Measurements from ENCODE around the gene DZIP3. TPM values are rescaled to one million over a fixed set of nuclear protein-coding genes. Genes with fewer than 3 reads are reported as not detected.
"Not testable (repeated sequence)": the region's sequence is repeated elsewhere in the genome, so short reads cannot be mapped to it uniquely, and the experiment has no call there.

DZIP3 gene
- total RNA-seq, 1 donor from 2014 or later: 15.4 TPM

DNA sequence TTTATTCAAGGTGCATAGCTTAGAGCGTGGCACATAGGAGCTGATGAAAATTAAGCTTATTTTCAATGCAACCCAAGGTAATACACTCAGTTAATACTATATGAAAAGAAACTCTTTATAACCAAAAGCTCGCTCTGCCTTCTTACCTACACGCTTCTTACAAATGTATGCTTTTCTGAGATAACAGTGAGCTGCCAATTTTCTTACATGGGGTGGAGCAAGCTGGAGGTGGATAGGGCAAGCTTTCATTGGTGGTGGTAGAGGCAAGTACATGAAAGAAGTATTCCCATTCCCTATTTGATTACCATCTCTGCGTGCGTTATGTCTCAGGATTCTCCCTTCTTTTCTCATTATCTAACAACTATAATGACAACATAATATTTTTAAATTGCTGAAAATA, 8.9 kb downstream of the DZIP3 start:
- DNase-seq (ENCODE audit: low read depth): no peak

GRCh38 chr3:108599677-108600409, 10.3 kb downstream of the DZIP3 start:
- no peak for DNase-seq (ENCODE audit: low read depth)

- DNase-seq (ENCODE audit: low read depth): peak; percentile 30
Observed at GRCh38 chr3:108602249-108602934, 12.9 kb downstream of the DZIP3 start.

DNA sequence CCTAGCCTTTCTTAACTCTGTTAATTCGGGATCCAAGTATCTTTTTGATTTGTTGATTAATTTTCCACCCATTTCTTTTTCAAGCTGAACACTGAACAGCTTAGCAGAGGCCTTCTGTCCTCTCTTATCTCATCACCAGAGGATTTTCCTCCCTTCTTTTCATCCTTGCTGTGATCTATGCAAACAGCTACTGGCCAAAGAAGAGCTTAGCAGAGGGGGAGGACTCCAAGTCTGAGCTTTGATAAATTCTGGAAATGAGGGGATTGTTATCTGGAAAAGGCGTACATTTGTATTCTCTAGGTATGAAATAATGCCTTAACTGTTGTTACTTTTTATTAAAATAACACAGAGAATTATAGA, 13.4 kb downstream of the DZIP3 start:
- DNase-seq (ENCODE audit: low read depth): no peak

DNA sequence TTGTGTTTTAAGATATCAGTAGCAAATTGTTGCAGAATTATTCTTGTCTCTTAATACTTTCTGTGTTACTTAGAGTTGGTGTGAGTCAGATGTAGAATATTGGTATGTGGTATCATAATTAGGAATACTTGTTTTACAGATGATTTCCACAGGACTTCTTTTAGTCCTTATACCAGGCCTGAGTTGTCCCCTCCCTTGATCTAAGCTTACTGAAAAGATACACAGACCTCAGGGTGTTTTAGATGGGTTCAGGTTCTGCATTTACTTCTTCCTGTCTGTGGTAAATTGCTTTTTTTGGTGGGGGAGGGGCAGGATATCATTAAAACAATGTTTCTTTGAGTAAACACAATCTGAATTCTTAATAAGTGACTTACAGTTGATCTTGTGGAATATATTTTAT, 14.2 kb downstream of the DZIP3 start:
- peak; percentile 23 for DNase-seq (ENCODE audit: low read depth)

DNA sequence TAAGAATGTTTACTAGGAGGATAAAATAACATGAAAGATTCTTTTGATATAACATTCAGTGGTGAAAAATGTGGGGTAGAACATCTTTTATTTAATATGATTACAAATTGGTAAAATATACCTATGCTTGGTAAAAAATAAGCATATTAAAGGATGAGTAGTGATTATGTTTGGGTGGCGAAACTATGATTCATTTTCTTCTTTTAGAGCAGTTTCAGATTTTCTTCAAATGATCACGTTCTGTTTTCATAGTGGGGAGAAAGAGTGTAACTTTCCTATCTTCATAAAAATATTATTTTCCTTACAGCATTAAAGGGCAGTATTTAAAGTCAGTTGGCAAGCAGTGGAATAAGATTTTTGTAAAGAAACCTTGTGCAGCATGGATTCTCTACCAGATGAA, 15.5 kb downstream of the DZIP3 start:
- no peak for DNase-seq (ENCODE audit: low read depth)

- no peak for DNase-seq (ENCODE audit: low read depth)
Observed at GRCh38 chr3:108605491-108605890, 16.0 kb downstream of the DZIP3 start.

GRCh38 chr3:108608750-108609149, 19.2 kb downstream of the DZIP3 start:
- DNase-seq (ENCODE audit: low read depth): no peak

- no peak for DNase-seq (ENCODE audit: low read depth)
Observed at GRCh38 chr3:108610651-108611050, 21.1 kb downstream of the DZIP3 start.

DNA sequence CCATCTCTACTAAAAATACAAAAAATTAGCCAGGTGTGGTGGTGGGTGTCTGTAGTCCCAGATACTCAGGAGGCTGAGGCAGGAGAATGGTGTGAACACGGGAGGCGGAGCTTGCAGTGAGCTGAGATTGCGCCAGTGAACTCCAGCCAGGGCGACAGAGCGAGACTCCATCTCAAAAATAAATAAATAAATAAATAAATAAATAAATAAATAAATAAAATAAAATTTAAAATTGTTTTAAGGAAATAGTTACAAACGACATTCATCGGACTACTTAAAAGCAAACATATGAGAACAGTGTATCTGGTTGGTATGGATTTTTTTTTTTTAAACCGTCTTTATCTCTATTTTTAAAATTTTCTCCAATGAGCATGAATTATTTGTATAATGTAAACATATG, 26.6 kb downstream of the DZIP3 start:
- DNase-seq (ENCODE audit: low read depth): not testable (repeated sequence)

DNA sequence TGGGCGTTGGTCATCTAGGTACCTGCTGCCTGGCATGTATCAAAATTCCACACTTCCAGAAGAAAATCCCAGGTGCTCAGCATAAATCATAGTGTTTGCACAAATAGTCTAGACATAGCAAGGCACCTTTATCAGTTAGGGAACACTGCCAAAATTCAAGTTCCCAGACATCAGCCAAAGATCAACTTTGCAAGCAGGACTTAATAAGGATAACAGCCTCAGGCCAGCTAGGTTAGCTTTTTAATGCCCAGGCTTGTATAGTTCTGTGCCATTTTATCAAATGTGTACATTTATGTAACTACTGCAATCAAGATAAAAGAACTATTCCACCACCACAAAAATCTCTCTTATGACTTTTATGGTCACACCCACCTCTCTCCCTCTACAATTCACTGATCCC, 30.7 kb downstream of the DZIP3 start:
- DNase-seq (ENCODE audit: low read depth): no peak

- no peak for DNase-seq (ENCODE audit: low read depth)
Observed at GRCh38 chr3:108623504-108623903, 34.0 kb downstream of the DZIP3 start.

DNA sequence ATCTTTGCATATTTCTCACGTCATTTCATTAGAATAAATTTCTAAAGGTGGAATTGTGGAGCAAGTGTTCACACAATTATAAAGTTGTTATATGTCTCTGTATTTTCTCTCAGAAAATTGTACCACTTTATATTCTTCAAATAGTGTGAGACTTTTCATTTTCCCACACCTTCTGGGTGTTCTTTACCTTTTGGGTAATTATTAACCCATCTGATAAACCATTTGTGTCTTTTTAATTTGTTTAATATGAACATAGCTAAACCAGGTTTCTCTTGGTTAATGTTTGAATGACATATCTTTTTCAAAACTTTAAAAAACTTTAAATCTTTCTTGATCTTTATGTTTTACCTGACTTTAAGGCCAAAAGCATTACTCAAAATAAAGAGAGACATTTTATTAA, 40.5 kb downstream of the DZIP3 start:
- peak; percentile 10 for DNase-seq (ENCODE audit: low read depth)

- DNase-seq (ENCODE audit: low read depth): no peak
Observed at GRCh38 chr3:108642526-108642925, 53.0 kb downstream of the DZIP3 start.

GRCh38 chr3:108645364-108645763, 55.8 kb downstream of the DZIP3 start:
- no peak for DNase-seq (ENCODE audit: low read depth)

DNA sequence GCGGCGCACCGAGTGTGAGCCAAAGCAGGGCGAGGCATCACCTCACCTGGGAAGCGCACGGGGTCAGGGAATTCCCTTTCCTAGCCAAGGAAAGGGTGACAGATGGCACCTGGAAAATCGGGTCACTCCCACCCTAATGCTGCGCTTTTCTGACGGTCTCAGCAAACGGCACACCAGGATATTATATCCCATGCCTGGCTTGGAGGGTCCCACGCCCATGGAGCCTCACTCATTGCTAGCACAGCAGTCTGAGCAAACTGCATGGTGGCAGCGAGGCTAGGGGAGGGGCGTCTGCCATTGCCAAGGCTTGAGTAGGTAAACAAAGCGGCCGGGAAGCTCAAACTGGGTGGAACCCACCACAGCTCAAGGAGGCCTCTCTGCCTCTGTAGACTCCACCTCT, 66.1 kb downstream of the DZIP3 start:
- DNase-seq (ENCODE audit: low read depth): not testable (repeated sequence)

DNA sequence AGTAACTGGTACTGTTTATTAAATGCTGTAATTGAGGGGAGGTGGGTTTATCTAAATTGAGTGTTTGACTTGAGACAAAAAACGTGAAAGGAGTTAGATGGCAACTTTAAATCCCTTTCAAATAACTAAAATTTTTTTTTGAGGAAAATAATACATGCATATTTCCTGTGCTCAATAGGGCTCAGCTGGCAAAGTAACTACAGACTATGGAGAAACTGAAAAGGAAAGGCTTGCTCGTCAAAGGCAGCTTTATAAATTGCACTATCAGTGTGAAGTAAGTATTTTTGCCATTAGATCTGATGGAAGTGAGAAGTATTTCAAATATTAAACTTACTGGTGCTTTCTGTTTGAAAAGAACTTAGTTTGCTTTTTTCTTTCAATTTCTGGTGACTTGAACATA, 72.2 kb downstream of the DZIP3 start:
- peak; percentile 1 for DNase-seq (ENCODE audit: low read depth)

DNA sequence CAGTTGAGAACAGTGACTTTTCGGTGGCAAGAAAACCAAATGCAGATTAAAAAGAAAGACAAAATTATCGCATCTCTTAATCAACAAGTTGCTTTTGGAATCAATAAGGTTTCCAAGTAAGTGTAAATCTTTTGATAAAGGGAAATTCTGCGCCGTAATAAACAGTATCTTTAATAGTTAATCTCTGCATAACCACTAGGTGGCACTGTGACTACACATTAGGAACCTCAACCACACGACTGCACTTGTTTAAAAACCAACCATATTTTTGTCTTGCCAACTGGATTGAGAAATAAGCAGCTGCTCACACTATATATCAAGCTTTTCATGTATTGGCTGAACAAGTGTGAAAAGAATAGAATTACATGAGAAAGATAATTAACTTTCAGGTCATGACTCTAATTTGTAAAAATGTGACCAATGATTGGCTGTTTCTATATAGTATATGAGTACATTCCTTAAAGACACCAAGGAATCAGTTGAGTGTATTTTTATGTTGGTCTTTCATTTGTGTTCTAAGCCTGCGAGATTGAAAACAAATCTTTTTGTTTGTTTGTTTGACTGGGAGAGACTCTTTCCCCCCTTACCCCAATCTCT, 72.7 kb downstream of the DZIP3 start:
- peak; percentile 78 for DNase-seq (ENCODE audit: low read depth)

DNA sequence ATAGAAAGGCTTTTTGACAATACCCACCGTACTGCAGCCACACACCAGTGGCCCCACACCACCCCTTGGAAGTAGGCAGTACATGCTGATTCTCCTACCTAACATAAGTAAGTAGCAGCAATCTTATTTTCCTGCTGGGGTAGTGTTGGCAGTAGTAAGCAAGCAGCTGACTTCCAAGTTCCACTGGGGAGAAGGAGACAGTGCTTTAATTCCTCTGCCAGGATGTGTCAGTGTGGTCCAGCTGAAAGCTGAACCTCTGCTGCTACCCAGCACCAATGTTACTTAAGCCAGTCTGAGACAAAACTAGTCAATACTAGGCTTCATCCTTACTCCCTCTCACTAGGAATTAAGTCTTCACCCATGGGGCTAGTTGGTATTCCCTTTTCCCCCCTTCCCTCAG, 74.7 kb downstream of the DZIP3 start:
- DNase-seq (ENCODE audit: low read depth): no peak

- no peak for DNase-seq (ENCODE audit: low read depth)
Observed at GRCh38 chr3:108667312-108667711, 77.8 kb downstream of the DZIP3 start.

- peak; percentile 4 for DNase-seq (ENCODE audit: low read depth)
Observed at GRCh38 chr3:108669208-108669607, 79.7 kb downstream of the DZIP3 start.

GRCh38 chr3:108672701-108673100, 83.2 kb downstream of the DZIP3 start:
- no peak for DNase-seq (ENCODE audit: low read depth)

- DNase-seq (ENCODE audit: low read depth): peak; percentile 4
Observed at GRCh38 chr3:108673988-108674661, 84.6 kb downstream of the DZIP3 start.
